Upper lobe of right lung (tissue), 1 donor: Measurements from ENCODE around the gene SMIM23. TPM values are rescaled to one million over a fixed set of nuclear protein-coding genes. Genes with fewer than 3 reads are reported as not detected.

Experiments
- ATAC-seq: fragments of 200-7000 bp; cut with Tn5 transposase; one replicate; pipeline ENCODE4 v1.9.1; 2020; ENCODE audit warnings: mild to moderate bottlenecking, moderate library complexity
- DNase-seq: peaks from one replicate; pipeline ENCODE4 v3.0.0-alpha.2; 2020
- H3K27ac ChIP-seq: fragments of 200-600 bp; one replicate; pipeline ENCODE4 v1.8.0; 2022
- H3K27me3 ChIP-seq: fragments of 200-600 bp; one replicate; pipeline ENCODE4 v1.8.0; 2022; ENCODE audit warnings: mild to moderate bottlenecking
- H3K36me3 ChIP-seq: fragments of 200-600 bp; one replicate; pipeline ENCODE4 v1.8.0; 2022
- H3K4me1 ChIP-seq: fragments of 200-600 bp; one replicate; pipeline ENCODE4 v1.8.0; 2022
- H3K4me3 ChIP-seq: fragments of 200-600 bp; one replicate; pipeline ENCODE4 v1.8.0; 2022; ENCODE audit warnings: mild to moderate bottlenecking
- H3K9me3 ChIP-seq: fragments of 200-600 bp; one replicate; pipeline ENCODE4 v1.8.0; 2022
- CTCF ChIP-seq: fragments of 200-600 bp; IDR thresholded peaks from one replicate; pipeline ENCODE4 v1.8.0; 2022; ENCODE audit warnings: antibody characterized with exemption
- intact Hi-C: fragments of 100-400 bp; cut with DNase I; formaldehyde crosslinking; loops from one replicate; pipeline ENCODE4 v1.11.0; 2022
- total RNA-seq: library from RNA; stranded (reverse); fragmentation: NEBNext Ultra II Directional; extraction: Animal tissue kit (Norgen Biotek cat#: 25700); gene quantifications from one replicate; pipeline ENCODE4 v1.2.1, GENCODE V29; 2021
- donor health status: DM: no; HTN: yes; CAD: no; lungs with severe emphysema.

Gene SMIM23
- total RNA-seq, 1 donor from 2014 or later: not detected

GRCh38 chr5:171830686-171831085, 45.1 kb downstream of the SMIM23 start:
- intact Hi-C loops: no loop called here
- H3K36me3 ChIP-seq: no peaks in the 10 kb centered on the region
- no peak overlapping the region for H3K27ac ChIP-seq
- no peaks in the 10 kb centered on the region for H3K4me1 ChIP-seq
- H3K9me3 ChIP-seq: peaks cover 4% of the 10 kb centered on the region
- no peaks in the 10 kb centered on the region for H3K27me3 ChIP-seq
- no peak for DNase-seq
- no peak for ATAC-seq
- TF ChIP-seq CTCF: no peak
- H3K4me3 ChIP-seq: no peak overlapping the region

- H3K4me1 ChIP-seq: no peaks in the 10 kb centered on the region
- no peak overlapping the region for H3K27ac ChIP-seq
- TF ChIP-seq CTCF: no peak
- H3K9me3 ChIP-seq: peaks cover 4% of the 10 kb centered on the region
- DNase-seq (no peak), ATAC-seq (no peak)
- intact Hi-C loops: no loop called here
- no peak overlapping the region for H3K4me3 ChIP-seq
- no peaks in the 10 kb centered on the region for H3K27me3 ChIP-seq
- H3K36me3 ChIP-seq: no peaks in the 10 kb centered on the region
Measured at GRCh38 chr5:171832775-171833174, 47.2 kb downstream of the SMIM23 start.

GRCh38 chr5:171834461-171834860, 48.8 kb downstream of the SMIM23 start:
- Histone ChIP-seq H3K27me3 (no peaks in the 10 kb centered on the region), H3K4me3 (no peak overlapping the region), H3K36me3 (no peaks in the 10 kb centered on the region), H3K27ac (no peak overlapping the region), H3K4me1 (no peaks in the 10 kb centered on the region), H3K9me3 (peaks cover 4% of the 10 kb centered on the region)
- intact Hi-C loops: no loop called here
- DNase-seq: no peak
- TF ChIP-seq CTCF: no peak
- ATAC-seq: no peak

DNA sequence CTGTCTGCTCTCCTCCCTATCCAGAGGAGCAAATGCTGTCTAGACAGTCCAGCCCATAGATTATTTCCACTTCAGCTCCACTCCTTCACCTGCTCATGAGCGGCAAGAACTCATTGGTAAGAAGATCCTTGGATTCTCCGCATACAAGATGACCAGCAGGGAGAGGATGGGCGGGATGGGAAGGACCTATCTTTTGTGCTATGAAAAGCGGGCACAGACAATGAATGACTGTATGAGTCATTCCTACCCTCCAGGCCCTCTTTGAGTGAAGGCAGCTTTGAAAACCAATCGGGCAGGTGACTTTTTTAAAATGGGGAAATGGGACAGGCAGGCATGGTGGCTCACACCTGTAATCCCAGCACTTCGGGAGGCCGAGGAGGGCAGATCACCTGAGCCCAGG, 49.4 kb downstream of the SMIM23 start:
- no peaks in the 10 kb centered on the region for H3K36me3 ChIP-seq
- no peaks in the 10 kb centered on the region for H3K4me1 ChIP-seq
- H3K27ac ChIP-seq: no peak overlapping the region
- ATAC-seq: no peak
- no peaks in the 10 kb centered on the region for H3K9me3 ChIP-seq
- H3K27me3 ChIP-seq: no peaks in the 10 kb centered on the region
- intact Hi-C loops: no loop called here
- no peak overlapping the region for H3K4me3 ChIP-seq
- no peak for DNase-seq
- TF ChIP-seq CTCF: no peak

- H3K4me3 ChIP-seq: no peak overlapping the region
- intact Hi-C loops: no loop called here
- no peaks in the 10 kb centered on the region for H3K36me3 ChIP-seq
- no peaks in the 10 kb centered on the region for H3K27me3 ChIP-seq
- peaks cover 5% of the 10 kb centered on the region for H3K4me1 ChIP-seq
- TF ChIP-seq CTCF: no peak
- H3K9me3 ChIP-seq: no peaks in the 10 kb centered on the region
- no peak overlapping the region for H3K27ac ChIP-seq
- no peak for DNase-seq
- ATAC-seq: no peak
Measured at GRCh38 chr5:171837522-171837921, 51.9 kb downstream of the SMIM23 start.

- no peaks in the 10 kb centered on the region for H3K36me3 ChIP-seq
- TF ChIP-seq CTCF: no peak
- intact Hi-C loops: no loop called here
Measured at GRCh38 chr5:171838066-171838465, 52.4 kb downstream of the SMIM23 start.

More at GRCh38 chr5:171838066-171838465, 52.4 kb downstream of the SMIM23 start:
- ATAC-seq (no peak), DNase-seq (no peak)
- H3K27ac ChIP-seq: no peak overlapping the region
- H3K4me3 ChIP-seq: no peak overlapping the region
- no peaks in the 10 kb centered on the region for H3K27me3 ChIP-seq
- H3K9me3 ChIP-seq: no peaks in the 10 kb centered on the region
- peaks cover 9% of the 10 kb centered on the region for H3K4me1 ChIP-seq
